Measurements from ENCODE around the gene CCNYL1.
"Not testable (repeated sequence)": the region's sequence is repeated elsewhere in the genome, so short reads cannot be mapped to it uniquely, and the experiment has no call there.

The CCNYL1 gene

DNA sequence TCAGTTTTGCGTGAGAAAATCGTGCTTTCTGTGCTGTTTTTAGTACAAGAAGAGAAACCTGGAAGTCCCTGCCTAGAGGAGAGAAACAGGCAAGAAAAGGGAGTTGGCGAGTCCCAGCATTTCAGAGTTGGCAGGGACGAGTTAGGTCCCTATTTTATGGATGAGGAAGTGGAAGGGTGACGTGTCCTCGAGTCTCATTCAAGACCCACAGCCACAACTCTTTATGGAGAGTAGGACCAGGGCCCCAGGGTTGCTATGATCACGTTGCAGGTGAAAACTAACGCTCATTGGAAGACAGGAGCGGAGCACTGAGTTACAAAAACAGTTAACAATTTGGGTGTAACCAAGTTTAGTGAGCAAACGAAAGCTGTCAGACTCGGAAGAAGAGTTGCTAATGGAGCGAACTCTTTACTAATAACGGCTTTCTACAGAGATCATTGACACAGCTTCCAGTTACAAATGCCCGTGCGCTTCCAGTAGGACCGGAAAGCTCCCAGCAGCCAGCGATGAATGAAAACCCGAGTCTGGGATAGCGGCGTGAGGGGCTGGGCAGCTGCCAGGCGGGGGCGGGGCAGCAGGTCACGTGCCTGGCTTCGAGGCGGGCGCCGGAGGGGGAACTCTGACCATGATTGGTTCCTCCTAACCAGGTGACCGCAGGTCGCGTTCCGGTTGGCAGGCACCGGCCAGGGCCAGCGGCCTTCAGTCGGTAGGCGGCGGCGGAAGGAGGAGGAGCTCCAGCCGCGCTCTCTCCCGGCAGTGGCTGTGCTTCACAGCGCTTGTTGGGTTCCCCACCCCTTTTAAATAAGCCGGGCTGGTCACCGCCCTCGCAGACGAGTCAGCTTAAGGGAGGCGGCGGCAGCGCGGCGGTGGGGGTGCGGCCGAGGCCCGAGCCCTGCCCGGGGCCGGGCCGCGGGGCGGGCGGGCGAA, at the start of gene CCNYL1:
Gene CCNYL1 (plus strand): TSS at position 827 of the 927 bp plus-strand sequence. CDS start 257 bp downstream, outside the sequence.
- DNase-seq (ENCODE audit: low spot score), result peak; percentile 98

- no peak for DNase-seq (ENCODE audit: low spot score)
Measured at GRCh38 chr2:207662203-207662602, 49.2 kb upstream of the CCNYL1 start.

DNA sequence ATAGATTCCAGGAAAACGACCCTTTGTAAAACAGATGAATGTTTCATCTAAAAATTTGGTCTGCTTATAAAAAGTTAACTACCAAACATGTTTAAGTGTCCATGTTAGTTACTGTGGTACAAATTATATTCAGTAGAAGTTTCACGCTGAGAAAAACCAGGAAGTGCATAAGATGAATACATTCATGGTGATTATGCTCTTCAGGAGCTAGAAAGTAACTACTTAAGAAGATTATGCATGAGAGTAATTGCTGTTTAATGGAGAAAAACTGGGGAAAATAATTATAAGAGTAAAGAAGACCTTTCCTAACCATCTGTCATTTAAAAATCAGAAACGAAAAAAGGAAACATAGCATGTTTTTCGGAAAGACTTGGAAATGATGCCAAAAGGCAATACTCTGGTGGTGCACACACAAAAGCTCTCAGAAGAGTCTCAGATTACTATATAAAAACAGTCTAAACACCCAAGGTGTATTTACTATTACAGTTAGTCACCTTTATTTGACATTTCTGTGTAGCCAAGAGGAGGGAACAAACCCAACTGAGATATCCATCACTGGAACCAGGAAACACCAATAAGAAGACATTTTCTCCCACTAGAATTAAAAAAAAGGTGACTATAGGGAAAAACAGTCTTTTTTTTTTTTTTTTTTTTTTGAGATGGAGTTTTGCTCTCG, 47.4 kb upstream of the CCNYL1 start:
- no peak for DNase-seq (ENCODE audit: low spot score)

DNA sequence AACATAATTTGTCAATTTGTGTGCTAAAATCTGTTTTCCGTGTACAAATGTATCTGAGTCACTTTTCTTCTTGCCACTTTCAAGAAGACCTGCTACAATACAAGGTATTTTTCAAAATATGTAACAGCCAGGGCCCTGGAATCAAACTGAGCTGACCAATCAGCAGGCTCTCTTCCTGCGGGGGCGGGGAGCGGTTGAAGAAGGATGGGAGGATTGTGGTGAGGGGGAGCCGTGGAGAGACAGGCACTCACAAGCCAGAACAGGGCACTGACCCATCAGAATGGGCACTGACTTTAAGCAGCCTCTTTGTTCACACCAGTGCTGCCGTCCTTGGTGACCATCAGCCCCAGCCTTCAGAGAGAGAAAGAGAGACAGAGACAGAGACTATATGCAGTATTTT, 40.6 kb upstream of the CCNYL1 start:
- DNase-seq (ENCODE audit: low spot score), result no peak

DNA sequence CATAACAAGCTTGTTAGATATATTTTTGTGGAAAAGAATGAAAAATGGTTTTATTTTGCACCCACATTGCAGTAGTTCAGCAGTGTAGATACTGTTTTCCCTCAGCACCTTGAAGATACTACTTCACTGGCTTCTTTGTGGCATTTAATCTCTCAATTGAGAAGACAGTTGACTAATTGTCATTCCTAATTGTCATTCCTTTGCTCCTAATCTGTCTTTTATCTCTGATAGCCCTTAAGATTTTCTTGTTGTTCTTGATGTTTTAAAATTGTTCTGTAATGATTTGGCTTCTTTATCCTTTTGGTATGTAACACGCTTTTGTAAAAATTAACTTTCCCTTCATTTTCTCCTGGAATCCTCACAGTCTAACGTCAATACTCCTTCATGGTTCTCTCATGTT, 38.0 kb upstream of the CCNYL1 start:
- no peak for DNase-seq (ENCODE audit: low spot score)

GRCh38 chr2:207674266-207674774, 37.1 kb upstream of the CCNYL1 start:
- DNase-seq (ENCODE audit: low spot score), result no peak

- DNase-seq (ENCODE audit: low spot score), result no peak
Measured at GRCh38 chr2:207674826-207675225, 36.6 kb upstream of the CCNYL1 start.

DNA sequence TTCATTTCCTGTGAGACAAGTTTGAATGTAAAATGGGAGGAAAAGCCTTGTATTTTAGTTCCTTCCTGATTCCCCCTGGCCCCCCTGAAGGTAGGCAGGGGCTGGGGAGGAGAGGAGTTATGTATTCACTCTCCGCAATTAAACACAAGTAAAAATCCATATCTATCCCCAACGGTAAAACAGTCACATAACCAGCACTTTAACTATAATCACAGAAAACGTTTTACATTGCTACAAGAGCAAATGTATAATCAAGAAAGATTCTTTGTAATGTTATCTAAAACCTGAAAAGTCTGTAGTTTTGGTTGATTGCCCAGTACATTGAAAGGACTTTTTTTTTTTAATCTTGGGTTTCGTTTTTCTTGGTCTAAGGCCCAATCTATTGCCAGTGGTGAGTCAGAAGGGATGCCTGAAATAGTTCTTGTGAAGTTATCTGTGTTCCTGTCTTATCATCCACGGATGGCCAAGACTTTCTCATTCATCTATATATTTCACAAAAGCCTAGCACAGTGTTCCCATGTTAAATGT, 34.5 kb upstream of the CCNYL1 start:
- no peak for DNase-seq (ENCODE audit: low spot score)

DNA sequence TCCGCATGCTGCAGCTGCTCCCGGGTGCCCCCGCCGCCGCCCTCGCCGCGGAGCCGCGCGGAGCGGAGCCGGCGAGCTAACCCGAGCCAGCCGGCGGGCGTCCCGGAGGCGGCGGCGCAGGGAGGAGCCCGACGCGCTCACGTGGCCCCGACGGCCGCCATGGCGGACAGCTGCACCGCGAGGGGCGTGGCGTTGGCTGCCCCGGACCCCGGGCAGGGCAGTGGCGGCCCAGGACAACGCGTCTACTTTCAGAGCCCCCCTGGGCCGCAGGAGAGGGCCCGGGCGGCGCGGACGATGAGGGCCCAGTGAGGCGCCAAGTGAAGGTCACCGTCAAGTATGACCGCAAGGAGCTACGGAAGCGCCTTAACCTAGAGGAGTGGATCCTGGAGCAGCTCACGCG, 30.0 kb upstream of the CCNYL1 start:
- DNase-seq (ENCODE audit: low spot score), result no peak

DNA sequence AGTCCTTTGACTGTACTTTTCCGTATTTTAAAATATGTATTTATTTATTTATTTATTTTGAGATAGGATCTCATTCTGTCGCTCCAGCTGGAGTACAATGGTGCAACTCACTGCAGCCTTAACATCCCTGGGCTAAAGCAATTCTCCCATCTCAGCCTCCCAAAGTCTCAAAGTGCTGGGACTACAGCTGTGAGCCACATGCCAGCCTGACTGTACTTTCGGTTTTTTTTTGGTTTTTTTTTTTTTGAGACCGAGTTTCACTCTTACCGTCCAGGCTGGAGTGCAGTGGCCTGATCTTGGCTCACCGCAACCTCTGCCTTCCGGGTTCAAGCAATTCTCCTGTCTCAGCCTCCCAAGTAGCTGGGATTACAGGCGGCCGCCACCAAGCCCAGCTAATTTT, 28.9 kb upstream of the CCNYL1 start:
- DNase-seq (ENCODE audit: low spot score), result no peak

DNA sequence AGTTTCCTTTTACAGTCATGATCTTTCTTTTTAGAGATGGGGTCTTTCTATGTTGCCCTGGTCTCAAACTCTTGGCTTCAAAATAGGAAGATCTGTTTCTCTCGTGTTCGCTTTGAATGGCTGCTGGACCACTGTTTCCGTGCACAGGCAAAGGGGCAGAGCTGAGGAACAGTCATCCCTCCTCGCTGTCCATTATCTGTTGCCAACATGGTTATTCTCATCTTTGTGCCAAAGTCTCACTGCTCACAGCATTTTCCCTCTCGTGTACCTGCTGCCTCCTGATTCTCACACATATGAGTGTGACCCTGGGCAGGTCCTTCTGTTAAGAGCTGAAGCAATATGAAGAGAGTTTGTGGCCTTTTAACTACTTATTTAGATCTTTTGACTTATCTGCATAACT, 28.0 kb upstream of the CCNYL1 start:
- no peak for DNase-seq (ENCODE audit: low spot score)

- DNase-seq (ENCODE audit: low spot score), result no peak
Measured at GRCh38 chr2:207683879-207684627, 27.4 kb upstream of the CCNYL1 start.

GRCh38 chr2:207686812-207687211, 24.6 kb upstream of the CCNYL1 start:
- no peak for DNase-seq (ENCODE audit: low spot score)

DNA sequence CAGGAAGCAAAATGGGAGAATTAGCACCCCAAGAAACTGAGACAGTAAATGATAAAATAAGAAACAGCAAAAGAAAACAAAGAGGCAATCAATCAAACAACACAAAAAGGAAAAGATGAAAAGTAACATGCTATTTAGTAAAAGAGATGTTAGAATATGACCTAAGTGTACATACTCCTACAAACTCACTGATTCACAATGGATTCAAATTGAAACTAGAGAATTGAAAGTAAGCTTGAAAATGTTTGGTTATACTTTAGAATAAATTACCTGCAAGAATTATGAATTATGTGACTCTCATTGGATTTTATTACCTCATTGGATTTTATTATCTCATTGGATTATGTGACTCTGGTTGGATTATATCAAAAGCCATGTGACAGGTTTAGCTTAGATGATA, 22.8 kb upstream of the CCNYL1 start:
- no peak for DNase-seq (ENCODE audit: low spot score)

GRCh38 chr2:207690845-207691461, 20.5 kb upstream of the CCNYL1 start:
- not testable (repeated sequence) for DNase-seq (ENCODE audit: low spot score)

GRCh38 chr2:207692206-207693065, 19.0 kb upstream of the CCNYL1 start:
- DNase-seq (ENCODE audit: low spot score), result peak; percentile 57

GRCh38 chr2:207693641-207694249, 17.7 kb upstream of the CCNYL1 start:
- DNase-seq (ENCODE audit: low spot score), result no peak

DNA sequence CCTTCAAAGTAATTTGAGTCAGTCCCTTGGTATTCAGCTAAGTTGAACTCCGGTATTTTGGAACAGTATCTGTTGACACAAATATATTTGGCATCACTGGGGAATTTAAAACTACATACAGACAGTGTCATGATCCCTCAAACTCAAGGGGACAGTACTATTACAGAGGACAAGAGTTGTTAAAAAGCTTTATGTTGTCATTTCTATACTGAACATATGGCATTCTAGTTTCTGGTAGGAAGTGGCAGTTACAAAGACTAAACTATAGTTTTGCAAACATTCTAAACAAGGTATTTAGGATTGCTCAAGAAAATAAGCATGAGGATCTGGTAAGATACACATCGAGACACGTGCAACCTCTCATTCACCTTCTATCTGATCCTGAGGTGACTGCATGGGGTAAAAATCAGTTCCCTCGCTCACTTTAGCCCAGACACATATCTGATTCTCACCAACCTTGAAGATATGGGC, 16.6 kb upstream of the CCNYL1 start:
- no peak for DNase-seq (ENCODE audit: low spot score)

DNA sequence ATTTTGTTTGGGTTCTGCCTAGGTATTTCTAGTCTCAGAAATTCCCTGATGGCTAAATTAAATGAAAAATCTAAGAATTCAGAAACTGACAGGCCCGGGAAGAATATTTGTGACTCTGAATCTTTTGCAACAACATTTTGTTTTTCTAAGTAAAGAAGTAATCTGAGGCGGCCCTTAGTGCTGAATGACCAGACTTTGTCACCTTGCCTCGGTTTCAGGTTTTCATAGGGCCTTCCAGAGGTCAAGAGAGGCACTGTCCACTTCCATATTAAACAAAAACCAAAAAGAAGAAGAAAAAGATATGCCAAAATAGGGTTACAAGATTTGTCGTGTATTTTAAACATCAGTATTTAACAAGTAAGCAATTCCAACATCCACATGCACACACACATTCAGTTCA, 16.1 kb upstream of the CCNYL1 start:
- DNase-seq (ENCODE audit: low spot score), result no peak

GRCh38 chr2:207696911-207697310, 14.5 kb upstream of the CCNYL1 start:
- DNase-seq (ENCODE audit: low spot score), result not testable (repeated sequence)

All from CD4-positive, alpha-beta T cell treated with Interleukin-2 at 100 ng/mL for 4 hours (primary cell).